Measurements from ENCODE around the gene CXCL16.
"Not testable (repeated sequence)": the region's sequence is repeated elsewhere in the genome, so short reads cannot be mapped to it uniquely, and the experiment has no call there.

Gene CXCL16

DNA sequence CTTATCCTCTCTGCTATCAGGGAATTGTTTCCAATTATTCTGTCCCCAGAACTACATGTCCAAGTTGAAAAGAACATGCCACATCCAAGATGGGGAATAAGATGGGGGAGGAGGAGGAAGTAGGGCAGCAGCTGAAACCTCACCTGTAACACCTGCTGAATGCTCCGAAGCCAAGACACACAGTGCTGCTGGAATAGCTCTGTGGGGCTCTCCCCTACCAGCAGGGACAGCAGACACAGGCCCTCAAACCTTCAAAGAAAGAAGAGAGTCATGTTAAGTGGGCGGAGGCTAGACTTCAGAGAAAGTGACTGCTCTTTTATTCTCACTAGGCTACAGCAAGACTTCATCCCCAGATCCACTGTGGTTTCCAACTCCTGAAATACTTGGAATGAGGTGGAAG is 49.0 kb downstream of the CXCL16 start:
- no peak for DNase-seq

DNA sequence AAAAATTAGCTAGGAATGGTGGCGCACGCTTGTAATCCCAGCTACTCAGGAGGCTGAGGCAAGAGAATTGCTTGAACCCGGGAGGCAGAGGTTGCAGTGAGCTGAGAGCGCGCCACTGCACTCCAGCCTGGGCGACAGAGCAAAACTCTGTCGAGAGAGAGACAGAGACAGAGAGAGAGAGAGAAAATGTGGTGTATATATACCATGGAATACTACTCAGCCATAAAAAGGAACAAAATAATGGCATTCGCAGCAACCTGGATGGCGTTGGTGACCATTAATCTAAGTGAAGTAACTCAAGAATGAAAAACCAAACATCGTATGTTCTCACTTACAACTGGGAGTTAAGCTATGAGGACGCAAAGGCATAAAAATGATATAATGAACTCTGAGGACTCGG is 49.9 kb downstream of the CXCL16 start:
- not testable (repeated sequence) for DNase-seq

DNA sequence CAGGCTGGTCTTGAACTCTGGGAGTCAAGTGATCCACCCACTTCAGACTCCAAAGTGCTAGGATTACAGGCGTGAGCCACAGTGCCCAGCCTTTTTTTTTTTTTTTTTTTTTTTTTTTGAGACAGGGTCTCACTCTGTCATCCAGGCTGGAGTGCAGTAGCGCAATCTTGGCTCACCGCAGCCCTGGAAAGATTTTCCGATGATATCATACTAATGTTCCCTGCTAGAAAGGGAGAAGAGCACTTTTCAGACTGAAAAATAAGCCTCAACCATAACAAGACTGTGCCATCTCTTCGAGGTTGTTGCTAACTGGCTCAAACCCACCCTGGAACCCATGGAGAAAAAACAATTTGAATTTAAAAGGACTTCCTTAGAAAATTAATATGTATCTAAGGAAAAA is 56.0 kb downstream of the CXCL16 start:
- DNase-seq = not testable (repeated sequence)

Data from activated CD4-positive, alpha-beta T cell treated with anti-CD3 and anti-CD28 coated beads for 48 hours (primary cell).